H9 (cell line): ENCODE measurements around the gene PTK6. TPM values are rescaled to one million over a fixed set of nuclear protein-coding genes. Genes with fewer than 3 reads are reported as not detected.
"Not testable (repeated sequence)": the region's sequence is repeated elsewhere in the genome, so short reads cannot be mapped to it uniquely, and the experiment has no call there.

Source experiments
- DNase-seq: peaks from one replicate; pipeline ENCODE4 v3.0.0-alpha.2; 2017
- H2AFZ ChIP-seq: one replicate; pipeline ENCODE4 v1.6.1; 2013; ENCODE audit warnings: mild to moderate bottlenecking, low read length, control low read depth, moderate library complexity
- H2AK5ac ChIP-seq: 2 replicates; pipeline ENCODE4 v1.6.1; 2013; ENCODE audit warnings: low read length, control low read depth, mixed read lengths; ENCODE audit not compliant: insufficient read length
- H2BK120ac ChIP-seq: one replicate; pipeline ENCODE4 v1.6.1; 2013; ENCODE audit warnings: low read depth, mild to moderate bottlenecking, low read length, control low read depth, inconsistent platforms; ENCODE audit not compliant: poor library complexity, severe bottlenecking
- H2BK12ac ChIP-seq: 2 replicates; pipeline ENCODE4 v1.6.1; 2013; ENCODE audit warnings: low read length, control low read depth, mixed read lengths, low read depth; ENCODE audit not compliant: insufficient read length
- H2BK15ac ChIP-seq: 2 replicates; pipeline ENCODE4 v1.6.1; 2013; ENCODE audit warnings: low read depth, low read length, control low read depth
- H2BK20ac ChIP-seq: one replicate; pipeline ENCODE4 v1.6.1; 2013; ENCODE audit warnings: low read depth, mild to moderate bottlenecking, low read length, control low read depth, inconsistent platforms; ENCODE audit not compliant: poor library complexity, severe bottlenecking
- H2BK5ac ChIP-seq: 2 replicates; pipeline ENCODE4 v1.6.1; 2013; ENCODE audit warnings: low read length, control low read depth, mixed read lengths; ENCODE audit not compliant: insufficient read length
- H3K14ac ChIP-seq: 2 replicates; pipeline ENCODE4 v1.6.1; 2013; ENCODE audit warnings: low read length, control low read depth; ENCODE audit not compliant: insufficient read depth
- H3K18ac ChIP-seq: 2 replicates; pipeline ENCODE4 v1.6.1; 2013; ENCODE audit warnings: low read depth, mild to moderate bottlenecking, mixed read lengths, low read length, control low read depth; ENCODE audit not compliant: insufficient read length
- H3K23ac ChIP-seq: 2 replicates; pipeline ENCODE4 v1.6.1; 2013; ENCODE audit warnings: low read length, control low read depth, mixed read lengths, low read depth; ENCODE audit not compliant: insufficient read length
- H3K23me2 ChIP-seq: 2 replicates; pipeline ENCODE4 v1.6.1; 2013; ENCODE audit warnings: low read depth, mild to moderate bottlenecking, mixed read lengths, low read length, control low read depth; ENCODE audit not compliant: insufficient read length, poor library complexity, severe bottlenecking
- H3K27ac ChIP-seq: 2 replicates; pipeline ENCODE4 v1.5.1; 2013; ENCODE audit warnings: low read length, control low read depth, mixed read lengths, low read depth; ENCODE audit not compliant: insufficient read length
- H3K27me3 ChIP-seq: 2 replicates; pipeline ENCODE4 v1.6.1; 2013; ENCODE audit warnings: low read length, control low read depth, inconsistent platforms; ENCODE audit not compliant: insufficient read depth
- H3K4ac ChIP-seq: 2 replicates; pipeline ENCODE4 v1.6.1; 2013; ENCODE audit warnings: low read depth, mild to moderate bottlenecking, control low read depth, inconsistent platforms, low read length, moderate library complexity
- H3K4me1 ChIP-seq: 2 replicates; pipeline ENCODE4 v1.6.1; 2013; ENCODE audit warnings: low read length, control low read depth, inconsistent platforms; ENCODE audit not compliant: insufficient read depth
- H3K4me2 ChIP-seq: 2 replicates; pipeline ENCODE4 v1.6.1; 2013; ENCODE audit warnings: low read length, control low read depth, mixed read lengths; ENCODE audit not compliant: insufficient read length, insufficient read depth
- H3K56ac ChIP-seq: 2 replicates; pipeline ENCODE4 v1.6.1; 2013; ENCODE audit warnings: low read depth, mild to moderate bottlenecking, mixed read lengths, low read length, control low read depth; ENCODE audit not compliant: insufficient read length
- H3K79me1 ChIP-seq: 2 replicates; pipeline ENCODE4 v1.6.1; 2013; ENCODE audit warnings: low read depth, mild to moderate bottlenecking, moderate library complexity, low read length, control low read depth, inconsistent platforms; ENCODE audit not compliant: insufficient read depth, poor library complexity, severe bottlenecking
- H3K79me2 ChIP-seq: 2 replicates; pipeline ENCODE4 v1.6.1; 2013; ENCODE audit warnings: low read length, control low read depth, inconsistent platforms; ENCODE audit not compliant: insufficient read depth
- H3K9ac ChIP-seq: 2 replicates; pipeline ENCODE4 v1.6.1; 2013; ENCODE audit warnings: low read length, control low read depth, mixed read lengths; ENCODE audit not compliant: insufficient read length; ENCODE audit errors: extremely low read depth
- H3K9me3 ChIP-seq: one replicate; pipeline ENCODE4 v1.6.1; 2013; ENCODE audit warnings: low read depth, low read length, inconsistent platforms; ENCODE audit not compliant: control insufficient read depth
- H3T11ph ChIP-seq: one replicate; pipeline ENCODE4 v1.6.1; 2013; ENCODE audit warnings: mild to moderate bottlenecking, low read length, control low read depth, inconsistent platforms
- H4K20me1 ChIP-seq: one replicate; pipeline ENCODE4 v1.6.1; 2013; ENCODE audit not compliant: control insufficient read depth, insufficient read length, insufficient read depth
- H4K5ac ChIP-seq: 2 replicates; pipeline ENCODE4 v1.6.1; 2013; ENCODE audit warnings: low read depth, mild to moderate bottlenecking, mixed read lengths, low read length, control low read depth; ENCODE audit not compliant: insufficient read length
- H4K8ac ChIP-seq: replicated peaks from 2 replicates; pipeline ENCODE4 v1.6.1; 2013; ENCODE audit warnings: low read length, control low read depth, mixed read lengths, low read depth; ENCODE audit not compliant: insufficient read length
- H4K91ac ChIP-seq: 2 replicates; pipeline ENCODE4 v1.6.1; 2013; ENCODE audit warnings: low read depth, mild to moderate bottlenecking, moderate library complexity, mixed read lengths, low read length, control low read depth; ENCODE audit not compliant: insufficient read length
- H3K27ac Mint-ChIP-seq, 3 experiments: 2 replicates in 2 of 3; 3 replicates in 1 of 3; pipeline ENCODE4 v1.8.0; 2020 to 2021; ENCODE audit warnings: mixed read lengths in 3 of 3, mild to moderate bottlenecking in 1 of 3, moderate library complexity in 1 of 3
- H3K27me3 Mint-ChIP-seq: 2 replicates; pipeline ENCODE4 v1.8.0; 2021; ENCODE audit warnings: low read depth, mild to moderate bottlenecking, moderate library complexity, mixed read lengths
- H3K36me3 Mint-ChIP-seq, 3 experiments: 2 replicates in 2 of 3; 3 replicates in 1 of 3; pipeline ENCODE4 v1.8.0; 2020 to 2021; ENCODE audit warnings: low read depth in 3 of 3, mixed read lengths in 3 of 3; ENCODE audit not compliant: insufficient read depth in 1 of 3
- H3K4me1 Mint-ChIP-seq, 2 experiments: 2 replicates each; pipeline ENCODE4 v1.8.0; 2020; ENCODE audit warnings: mixed read lengths in 2 of 2
- H3K4me3 Mint-ChIP-seq, 2 experiments: 2 replicates in 1 of 2; 3 replicates in 1 of 2; pipeline ENCODE4 v1.8.0; 2020 to 2021; ENCODE audit warnings: mild to moderate bottlenecking in 2 of 2, mixed read lengths in 2 of 2, moderate library complexity in 1 of 2
- H3K9me3 Mint-ChIP-seq, 2 experiments: 2 replicates in 1 of 2; 3 replicates in 1 of 2; pipeline ENCODE4 v1.8.0; 2020; ENCODE audit warnings: mild to moderate bottlenecking in 2 of 2, mixed read lengths in 2 of 2, moderate library complexity in 1 of 2
- CTCF ChIP-seq: fragments of 200-600 bp; sonication (generic); conservative IDR thresholded peaks from 3 replicates; pipeline ENCODE4 v1.8.0; 2021; ENCODE audit warnings: antibody characterized with exemption, mild to moderate bottlenecking
- WGBS: extraction: QIAGEN DNeasy Blood & Tissue Kit; methylation state at CpG from one replicate; pipeline ENCODE4 v1.1.7; 2013; ENCODE audit warnings: missing lambda C conversion rate, low lambda C conversion rate, mixed read lengths; ENCODE audit not compliant: insufficient read length; ENCODE audit errors: extremely low coverage; 5-methylcytosine and 5-hydroxymethylcytosine counted together
- total RNA-seq: library from RNA; stranded (reverse); gene quantifications from 2 replicates; pipeline ENCODE4 v1.2.1, GENCODE V29; 2021

Gene PTK6
- total RNA-seq, 1 experiment from 2014 or later: 0.46 TPM

DNA sequence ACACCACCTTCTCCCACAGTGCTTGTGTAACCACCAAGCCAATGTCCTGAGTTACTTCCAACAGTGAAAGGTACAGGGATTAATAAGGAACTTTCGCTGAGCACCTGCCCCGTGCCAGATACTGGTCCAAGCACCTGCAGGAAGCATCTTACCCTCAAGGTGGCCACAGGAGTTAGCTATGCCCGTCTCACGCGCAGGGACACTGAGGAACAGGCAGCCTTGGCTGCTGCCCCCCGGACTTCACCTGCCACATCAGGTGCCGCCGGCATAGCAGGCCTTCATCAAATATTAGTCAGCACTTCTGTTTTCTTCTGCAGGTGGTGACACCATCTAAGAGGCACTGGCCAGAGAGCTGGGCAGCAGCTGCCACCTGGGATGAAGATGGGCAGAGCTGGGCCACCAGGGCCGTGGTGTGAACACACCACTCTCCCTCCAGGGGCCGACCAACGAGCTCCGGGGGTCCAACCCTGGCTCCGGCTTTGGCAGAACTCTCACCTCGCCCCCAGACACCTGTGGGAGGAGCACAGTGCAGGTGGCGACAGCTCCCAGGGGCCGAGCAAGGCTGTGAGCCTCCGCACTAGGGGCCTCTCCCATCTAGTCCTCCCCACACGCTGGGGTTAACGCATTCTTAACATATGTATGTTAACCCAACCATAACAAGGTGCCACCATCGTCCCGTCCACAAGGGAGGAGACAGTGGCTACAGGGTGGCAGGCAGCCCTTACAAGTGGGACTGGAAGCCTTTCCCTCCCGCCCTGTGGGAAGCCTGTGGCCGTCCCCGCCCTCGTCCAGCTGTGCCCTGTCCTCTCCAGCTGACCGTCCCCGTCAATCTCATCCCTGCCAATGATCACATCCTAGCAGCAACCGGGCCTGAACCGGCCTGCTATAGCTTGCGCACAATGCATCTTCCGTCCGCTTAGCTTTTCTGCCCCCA, 19.5 kb downstream of the PTK6 start:
- H3K18ac ChIP-seq: no peak overlapping the region
- H3K79me1 ChIP-seq: peaks cover 4% of the 10 kb centered on the region
- H3K4me3 Mint-ChIP-seq: peak overlapping the region in 1 of 2 experiments; percentile 61; a peak in 2 of 5 replicates
- H3K23me2 ChIP-seq: peaks cover 10% of the 10 kb centered on the region
- H3K23ac ChIP-seq: no peak overlapping the region
- H3K9me3 Mint-ChIP-seq: peaks cover 6 to 20% of the 10 kb centered on the region in 2 experiments
- peaks cover 3 to 40% (median 9%) of the 10 kb centered on the region in 3 experiments; a peak in 6 of 7 replicates for H3K36me3 Mint-ChIP-seq
- no peak overlapping the region for H2BK120ac ChIP-seq
- no peak overlapping the region for H3K14ac ChIP-seq
- H2BK20ac ChIP-seq: no peak overlapping the region
- no peaks in the 10 kb centered on the region for H3K9me3 ChIP-seq
- H3K9ac ChIP-seq: no peak overlapping the region
- no peaks in the 10 kb centered on the region; the same call in 1 of the 2 replicates for H3K4me1 ChIP-seq
- H3K79me2 ChIP-seq: no peaks in the 10 kb centered on the region; the same call in 1 of the 2 replicates
- peaks cover 2 to 24% of the 10 kb centered on the region in 2 experiments; a peak in 2 of 4 replicates for H3K4me1 Mint-ChIP-seq
- H3K56ac ChIP-seq: no peak overlapping the region
- DNase-seq: no peak
- no peak overlapping the region for H2AK5ac ChIP-seq
- H3K27me3 Mint-ChIP-seq: peaks cover 33% of the 10 kb centered on the region
- H2BK5ac ChIP-seq: no peak overlapping the region
- H3K4ac ChIP-seq: no peak overlapping the region
- no peak overlapping the region for H4K8ac ChIP-seq
- no CpG with 5 or more reads among the region's 32 CpGs for WGBS
- no peak overlapping the region for H2BK15ac ChIP-seq
- no peak overlapping the region for H3K27ac ChIP-seq
- no peak overlapping the region for H3T11ph ChIP-seq
- TF ChIP-seq CTCF: no peak
- H3K4me2 ChIP-seq: no peak overlapping the region
- no peaks in the 10 kb centered on the region for H4K20me1 ChIP-seq
- no peak overlapping the region for H2AFZ ChIP-seq
- no peak overlapping the region for H4K5ac ChIP-seq
- no peaks in the 10 kb centered on the region for H3K27me3 ChIP-seq
- no peak overlapping the region for H2BK12ac ChIP-seq
- H4K91ac ChIP-seq: no peak overlapping the region
- no peak overlapping the region; a peak in 1 of 7 replicates for H3K27ac Mint-ChIP-seq

- not testable (repeated sequence) for H4K20me1 ChIP-seq, H4K91ac ChIP-seq, H2BK20ac ChIP-seq, H3K56ac ChIP-seq, H3K23me2 ChIP-seq, H3K4me2 ChIP-seq, H4K5ac ChIP-seq, H3K9me3 ChIP-seq, H3K18ac ChIP-seq, H3K79me1 ChIP-seq, DNase-seq, H3K27ac ChIP-seq, H3T11ph ChIP-seq, H2AFZ ChIP-seq, H3K27me3 ChIP-seq, H4K8ac ChIP-seq, H2BK15ac ChIP-seq, H2AK5ac ChIP-seq, H3K9ac ChIP-seq, H3K4ac ChIP-seq, H3K14ac ChIP-seq, H3K4me3 Mint-ChIP-seq, H3K79me2 ChIP-seq, H3K4me1 ChIP-seq, H2BK12ac ChIP-seq, H2BK120ac ChIP-seq, H2BK5ac ChIP-seq, H3K23ac ChIP-seq
- H3K36me3 Mint-ChIP-seq: peaks cover 0 to 33% (median 4%) of the 10 kb centered on the region in 3 experiments; a peak in 4 of 7 replicates
- peaks cover 60% of the 10 kb centered on the region for H3K27me3 Mint-ChIP-seq
- H3K9me3 Mint-ChIP-seq: peaks cover 6 to 37% of the 10 kb centered on the region in 2 experiments
- WGBS: no CpG with 5 or more reads among the region's 10 CpGs
- H3K4me1 Mint-ChIP-seq: peaks cover 0 to 14% of the 10 kb centered on the region in 2 experiments; a peak in 2 of 4 replicates
- H3K27ac Mint-ChIP-seq: peak overlapping the region in 1 of 3 experiments; percentile 78; a peak in 2 of 7 replicates
Observed at GRCh38 chr20:63514520-63514919, 22.7 kb downstream of the PTK6 start.
